ENCODE measurements around the gene C5.

C5 gene

DNA sequence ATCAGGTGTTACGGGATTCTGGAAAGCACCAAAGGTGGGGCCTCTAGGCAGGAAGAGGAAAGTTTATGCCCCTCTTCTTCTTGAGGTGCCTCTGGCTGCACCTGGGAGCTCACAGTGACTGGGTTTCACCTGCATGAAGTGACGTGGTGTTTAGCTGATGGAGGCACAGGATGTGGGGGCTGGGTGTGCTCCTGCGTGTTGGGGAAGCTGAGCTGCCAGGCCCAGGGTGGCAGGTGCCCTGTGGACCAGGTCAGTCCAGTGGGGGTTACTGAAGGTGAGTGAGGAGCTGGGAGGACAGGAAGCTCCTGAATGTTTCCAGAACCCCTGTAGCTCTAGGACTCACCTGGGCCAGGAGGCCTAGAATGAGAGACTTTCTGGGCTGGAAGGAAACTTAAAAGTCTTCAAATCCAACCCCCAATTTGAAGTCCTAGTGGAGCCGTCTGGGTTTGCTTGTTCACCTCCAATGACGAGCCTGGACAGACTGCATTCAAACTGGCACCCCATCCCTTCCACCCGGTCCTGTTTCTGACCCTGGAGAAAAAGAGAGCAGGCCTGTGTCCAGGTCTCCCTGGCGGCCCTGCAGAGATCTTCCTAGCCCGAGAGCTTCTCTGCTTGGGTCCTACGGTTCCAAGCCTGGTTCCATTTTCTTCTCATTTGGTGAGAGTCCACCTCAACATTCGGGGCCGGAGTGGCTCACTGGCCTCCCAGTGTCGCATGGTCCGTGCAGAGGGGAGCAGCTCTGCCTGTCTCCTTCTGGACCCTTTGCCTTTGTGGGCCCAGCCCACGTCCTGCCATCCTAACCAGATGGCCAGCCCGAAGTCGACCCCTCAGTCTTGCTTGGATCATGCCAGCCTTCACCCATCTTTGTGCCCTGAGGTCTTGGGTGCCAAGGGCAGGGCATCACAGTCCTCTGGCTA, 145.8 kb downstream of the C5 start:
- no peak for DNase-seq

DNA sequence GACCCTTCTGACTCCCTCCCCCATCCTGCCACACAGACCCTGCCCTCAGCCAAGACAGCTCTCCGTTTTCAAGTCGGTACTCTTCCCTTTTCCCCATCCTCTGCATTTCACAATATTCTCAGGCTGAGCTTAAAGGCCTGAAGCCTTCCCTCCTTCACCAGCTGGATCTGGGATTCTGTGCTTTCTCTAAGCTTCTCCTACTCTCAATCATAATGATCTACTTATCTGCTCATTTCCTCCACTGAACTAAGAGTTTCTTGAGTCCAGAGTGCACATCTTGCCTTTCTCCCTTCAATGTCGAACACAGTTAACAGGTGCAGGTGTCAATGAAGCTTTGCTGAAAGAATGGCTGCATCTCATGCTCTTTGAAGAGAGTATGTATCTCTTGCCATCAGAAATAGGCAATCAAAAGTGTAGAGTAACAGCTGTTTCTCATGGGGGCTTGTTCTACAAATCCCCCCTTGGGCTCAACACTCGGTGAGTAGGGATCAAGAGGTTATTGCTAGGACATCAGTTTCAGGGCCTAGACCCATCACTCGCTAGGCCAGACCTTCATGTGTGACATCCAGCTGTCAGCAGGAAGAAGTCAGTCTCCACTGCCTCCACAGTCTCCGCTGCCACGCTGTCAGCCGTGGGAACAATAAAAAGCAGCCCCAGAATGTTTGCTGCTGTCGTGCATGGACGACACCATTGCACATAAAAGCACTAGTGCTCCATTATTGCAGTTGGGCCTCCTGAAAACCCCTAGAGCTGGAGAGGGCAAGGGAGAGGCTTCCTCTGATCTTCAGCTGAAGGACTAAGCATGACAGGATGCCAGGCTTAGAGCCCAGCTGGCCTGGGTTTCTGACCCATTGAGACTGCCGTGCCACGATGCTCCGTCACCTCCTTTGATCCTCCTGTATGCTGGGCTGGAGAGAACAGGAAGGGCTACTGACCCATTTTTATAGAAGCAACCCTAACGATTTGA, 147.2 kb downstream of the C5 start:
- peak in 1 of 2 experiments; percentile 41 for DNase-seq

All from NCI-H524 (cell line).